H54 (cell line): ENCODE results near the gene ARL6.
A peak's percentile ranks its signal among the peaks of the same experiment; 100 is the strongest.
"Not testable (repeated sequence)": the region's sequence is repeated elsewhere in the genome, so short reads cannot be mapped to it uniquely, and the experiment has no call there.

Experiments
- DNase-seq: peaks from one replicate; pipeline ENCODE4 v3.0.0; 2011; ENCODE audit warnings: low spot score, mixed read lengths; ENCODE audit not compliant: insufficient read length
- FAIRE-seq: peaks from 3 replicates; lab custom pipeline; 2011; peaks lifted over from hg19 to GRCh38; lab: Jason Lieb, UNC
- POLR2A ChIP-seq: IDR thresholded peaks from 2 replicates; pipeline ENCODE4 v1.6.1; 2011; ENCODE audit warnings: low read depth, mild to moderate bottlenecking, low read length

ARL6 gene

DNA sequence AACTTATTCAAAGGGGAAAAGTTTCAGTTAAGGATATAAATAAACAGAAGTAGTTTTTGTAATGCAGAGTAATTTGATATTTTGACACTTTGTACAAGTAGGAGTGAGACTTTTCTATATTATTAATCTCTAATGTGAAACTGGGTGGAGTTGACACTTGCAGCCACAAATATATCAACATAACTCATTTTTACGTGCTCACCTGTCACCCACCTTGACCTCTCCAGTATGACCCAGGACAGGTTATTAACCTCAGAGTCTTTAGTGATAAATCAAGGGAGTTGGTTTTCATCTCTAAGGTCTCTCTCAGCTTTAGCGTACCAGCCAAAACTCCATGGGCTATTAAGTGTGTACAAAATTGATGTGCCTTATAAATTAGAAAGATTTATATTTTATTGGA is 64.6 kb downstream of the ARL6 start:
- FAIRE-seq = no peak
- no peak for DNase-seq
- no peak for TF ChIP-seq POLR2A

- no peak for DNase-seq
- no peak for FAIRE-seq
- TF ChIP-seq POLR2A = no peak
Observed at GRCh38 chr3:97830638-97831037, 66.1 kb downstream of the ARL6 start.

GRCh38 chr3:97831140-97831539 is 66.6 kb downstream of the ARL6 start:
- FAIRE-seq = no peak
- DNase-seq = no peak
- TF ChIP-seq POLR2A = no peak

DNA sequence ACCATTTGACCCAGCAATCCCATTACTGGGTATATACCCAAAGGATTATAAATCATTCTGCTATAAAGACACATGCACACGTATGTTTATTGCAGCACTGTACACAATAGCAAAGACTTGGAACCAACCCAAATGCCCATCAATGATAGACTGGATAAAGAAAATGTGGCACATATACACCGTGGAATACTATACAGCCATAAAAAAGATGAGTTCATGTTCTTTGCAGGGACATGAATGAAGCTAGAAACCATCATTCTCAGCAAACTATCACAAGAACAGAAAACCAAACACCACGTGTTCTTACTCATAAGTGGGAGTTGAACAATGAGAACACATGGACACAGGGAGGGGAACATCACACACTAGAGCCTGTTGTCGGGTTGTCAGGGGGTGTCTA is 68.6 kb downstream of the ARL6 start:
- not testable (repeated sequence) for FAIRE-seq, DNase-seq

GRCh38 chr3:97835761-97836160 is 71.2 kb downstream of the ARL6 start:
- no peak for TF ChIP-seq POLR2A
- DNase-seq = peak; percentile 37
- FAIRE-seq = peak; percentile 99

DNA sequence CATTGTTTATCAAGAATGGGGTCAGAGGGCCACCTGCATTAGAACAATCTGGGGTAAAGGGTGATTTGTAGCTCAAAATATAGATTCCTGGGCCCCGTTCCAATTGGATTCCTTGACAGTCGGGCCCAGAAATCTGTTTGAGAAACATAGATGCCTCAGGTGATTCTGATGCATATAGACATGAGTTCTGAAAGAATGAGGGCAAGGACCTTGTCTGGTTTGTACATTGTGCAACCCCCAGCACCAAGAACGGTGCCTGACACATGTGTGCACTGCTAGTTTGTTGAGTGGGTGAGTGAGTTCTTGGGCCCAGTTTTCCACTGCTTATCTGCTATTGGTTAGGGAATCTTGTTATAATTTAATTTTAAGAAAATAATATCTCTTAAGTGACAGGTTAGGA is 73.8 kb downstream of the ARL6 start:
- no peak for DNase-seq
- FAIRE-seq = no peak
- no peak for TF ChIP-seq POLR2A

- DNase-seq (no peak), FAIRE-seq (peak; percentile 38)
- no peak for TF ChIP-seq POLR2A
Observed at GRCh38 chr3:97839944-97840343, 75.4 kb downstream of the ARL6 start.

- FAIRE-seq = no peak
- no peak for TF ChIP-seq POLR2A
- no peak for DNase-seq
Observed at GRCh38 chr3:97841304-97841703, 76.7 kb downstream of the ARL6 start.

- no peak for FAIRE-seq
- no peak for DNase-seq
- no peak for TF ChIP-seq POLR2A
Observed at GRCh38 chr3:97841956-97842355, 77.4 kb downstream of the ARL6 start.

- no peak for DNase-seq
- no peak for TF ChIP-seq POLR2A
- no peak for FAIRE-seq
Observed at GRCh38 chr3:97848779-97849178, 84.2 kb downstream of the ARL6 start.
